HepG2 (cell line): ENCODE results near the gene OR5L2. TPM values are rescaled to one million over a fixed set of nuclear protein-coding genes. Genes with fewer than 3 reads are reported as not detected.

Source experiments
- polyA plus RNA-seq, 8 experiments: library from polyadenylated mRNA; depleted of rRNA in 3 of 8; stranded (reverse) in 7 of 8; unstranded in 1 of 8; fragments of >200 nt; fragmentation: Illumina TruSeq in 4 of 8; extraction: Trizol in 4 of 8; gene quantifications; 2 replicates each; pipeline versions ENCODE4 v1.2.1 to v1.2.3, GENCODE V29; 2011 to 2016; ENCODE audit warnings: low read depth in 4 of 8, missing spikeins in 1 of 8, mixed read lengths in 1 of 8; ENCODE audit not compliant: insufficient read depth in 1 of 8
- small RNA-seq, 3 experiments: library from RNA; depleted of rRNA; stranded (forward); fragments of <200 nt; gene quantifications; one replicate each; pipeline ENCODE3, GENCODE V24; 2012; ENCODE audit warnings: low read depth in 2 of 3, low replicate concordance in 1 of 3; ENCODE audit not compliant: insufficient read length in 3 of 3, insufficient read depth in 2 of 3
- total RNA-seq, 5 experiments: library from RNA; depleted of rRNA; stranded (reverse); fragments of >200 nt; fragmentation: Illumina TruSeq; extraction: Trizol; gene quantifications; 2 replicates each; pipeline ENCODE4 v1.2.3, GENCODE V29; 2016; ENCODE audit warnings: low read depth in 1 of 5

Gene OR5L2
- total and polyA plus RNA-seq, 2 of the 13 experiments (the other 11 are each of a cell fraction or from before 2014, with no cell fraction given) = not detected

Small RNA genes lying within 50 kb of the gene (small RNA-seq; reads per million reads assigned to genes)
- gene AC036111.3 = 0 reads per million in 3 experiments

Other genes with a start within 250 kb of the OR5L2 start
- gene OR4C11, start 219.6 kb upstream of the OR5L2 start, total RNA-seq (2016; rRNA removed; fragmentation: Illumina TruSeq; extraction: Trizol) = not detected in 2 replicates
- not detected in 2 replicates for gene OR4C11, start 219.6 kb upstream of the OR5L2 start, polyA plus RNA-seq (2011; rRNA removed)
- not detected in 2 replicates for gene OR4P4, start 192.1 kb upstream of the OR5L2 start, total RNA-seq (2016; rRNA removed; fragmentation: Illumina TruSeq; extraction: Trizol)
- gene OR4P4, start 192.1 kb upstream of the OR5L2 start, polyA plus RNA-seq (2011; rRNA removed) = not detected in 2 replicates
- not detected in 2 replicates for gene OR4S2, start 178.9 kb upstream of the OR5L2 start, total RNA-seq (2016; rRNA removed; fragmentation: Illumina TruSeq; extraction: Trizol)
- not detected in 2 replicates for gene OR4S2, start 178.9 kb upstream of the OR5L2 start, polyA plus RNA-seq (2011; rRNA removed)
- not detected in 2 replicates for gene OR4C6, start 165.0 kb upstream of the OR5L2 start, total RNA-seq (2016; rRNA removed; fragmentation: Illumina TruSeq; extraction: Trizol)
- gene OR4C6, start 165.0 kb upstream of the OR5L2 start, polyA plus RNA-seq (2011; rRNA removed) = not detected in 2 replicates
- gene OR5D13, start 53.8 kb upstream of the OR5L2 start, total RNA-seq (2016; rRNA removed; fragmentation: Illumina TruSeq; extraction: Trizol) = not detected in 2 replicates
- gene OR5D13, start 53.8 kb upstream of the OR5L2 start, polyA plus RNA-seq (2011; rRNA removed) = not detected in 2 replicates
- not detected in 2 replicates for gene OR5D14, start 31.7 kb upstream of the OR5L2 start, total RNA-seq (2016; rRNA removed; fragmentation: Illumina TruSeq; extraction: Trizol)
- gene OR5D14, start 31.7 kb upstream of the OR5L2 start, polyA plus RNA-seq (2011; rRNA removed) = not detected in 2 replicates
- not detected in 2 replicates for gene OR5L1, start 15.9 kb upstream of the OR5L2 start, total RNA-seq (2016; rRNA removed; fragmentation: Illumina TruSeq; extraction: Trizol)
- not detected in 2 replicates for gene OR5L1, start 15.9 kb upstream of the OR5L2 start, polyA plus RNA-seq (2011; rRNA removed)
- not detected in 2 replicates for gene OR5D18, start 7.6 kb upstream of the OR5L2 start, total RNA-seq (2016; rRNA removed; fragmentation: Illumina TruSeq; extraction: Trizol)
- not detected in 2 replicates for gene OR5D18, start 7.6 kb upstream of the OR5L2 start, polyA plus RNA-seq (2011; rRNA removed)
- gene OR5D16, start 11.5 kb downstream of the OR5L2 start, total RNA-seq (2016; rRNA removed; fragmentation: Illumina TruSeq; extraction: Trizol) = not detected in 2 replicates
- not detected in 2 replicates for gene OR5D16, start 11.5 kb downstream of the OR5L2 start, polyA plus RNA-seq (2011; rRNA removed)
- gene TRIM51, start 56.1 kb downstream of the OR5L2 start, total RNA-seq (2016; rRNA removed; fragmentation: Illumina TruSeq; extraction: Trizol) = not detected in 2 replicates
- not detected in 2 replicates for gene TRIM51, start 56.1 kb downstream of the OR5L2 start, polyA plus RNA-seq (2011; rRNA removed)
- not detected in 2 replicates for gene OR5W2, start 87.4 kb downstream of the OR5L2 start, total RNA-seq (2016; rRNA removed; fragmentation: Illumina TruSeq; extraction: Trizol)
- not detected in 2 replicates for gene OR5W2, start 87.4 kb downstream of the OR5L2 start, polyA plus RNA-seq (2011; rRNA removed)
- not detected in 2 replicates for gene OR5I1, start 109.2 kb downstream of the OR5L2 start, total RNA-seq (2016; rRNA removed; fragmentation: Illumina TruSeq; extraction: Trizol)
- gene OR5I1, start 109.2 kb downstream of the OR5L2 start, polyA plus RNA-seq (2011; rRNA removed) = not detected in 2 replicates
- not detected in 2 replicates for gene OR10AG1, start 142.7 kb downstream of the OR5L2 start, total RNA-seq (2016; rRNA removed; fragmentation: Illumina TruSeq; extraction: Trizol)
- not detected in 2 replicates for gene OR10AG1, start 142.7 kb downstream of the OR5L2 start, polyA plus RNA-seq (2011; rRNA removed)
- not detected in 2 replicates for gene OR5F1, start 167.4 kb downstream of the OR5L2 start, total RNA-seq (2016; rRNA removed; fragmentation: Illumina TruSeq; extraction: Trizol)
- gene OR5F1, start 167.4 kb downstream of the OR5L2 start, polyA plus RNA-seq (2011; rRNA removed) = not detected in 2 replicates
- not detected in 2 replicates for gene OR5AS1, start 200.4 kb downstream of the OR5L2 start, total RNA-seq (2016; rRNA removed; fragmentation: Illumina TruSeq; extraction: Trizol)
- gene OR5AS1, start 200.4 kb downstream of the OR5L2 start, polyA plus RNA-seq (2011; rRNA removed) = not detected in 2 replicates